Measurements from ENCODE around the gene TMC7. TPM values are rescaled to one million over a fixed set of nuclear protein-coding genes. Genes with fewer than 3 reads are reported as not detected.

Gene TMC7
- total and polyA plus RNA-seq, 9 of the 15 experiments (the other 6 are each of a cell fraction or from before 2014, with no cell fraction given) = 0.08 to 2.0 (median 1.5) TPM

- no peak overlapping the region for H2AFZ ChIP-seq (ENCODE audit: low read depth, low read length)
- 39% methylated on average over 9 of the region's 11 CpGs for WGBS (ENCODE audit: insufficient coverage, low coverage, missing lambda C conversion rate)
- H3K79me2 ChIP-seq (ENCODE audit: control insufficient read depth, insufficient read depth, low read length) = no peaks in the 10 kb centered on the region
- ChIA-PET CTCF (ENCODE audit: low intra/inter-chr PET ratio) (no interaction called here), POLR2A (interaction anchor here (0.6 to 1.2 kb wide), 2 partner anchors 11 to 273 kb away, joined by 3 read pairs; no protein-coding TSS in a partner anchor)
- no peak overlapping the region for H3K4me2 ChIP-seq (ENCODE audit: insufficient read depth, low read length)
- H3K9me3 ChIP-seq (replicated peaks; ENCODE audit: control insufficient read depth, insufficient read depth, low read depth, low read length) = no peaks in the 10 kb centered on the region
- in situ Hi-C loops (cut with MboI) (no loop called here), intact Hi-C loops (cut with micrococcal nuclease) (no loop called here)
- ATAC-seq (no peak), FAIRE-seq (no peak), DNase-seq (ENCODE audit: extremely low read depth in 1 of 4, low spot score in 3 of 4) (no peak)
- no peaks in the 10 kb centered on the region; the same call in 1 of the 2 replicates for H4K20me1 ChIP-seq (replicated peaks; ENCODE audit: control insufficient read depth, insufficient read depth, low read length)
- H3K9ac ChIP-seq (ENCODE audit: insufficient read depth in 1 of 2, low read depth in 2 of 2, low read length in 2 of 2) = no peak overlapping the region
- H3K9me1 ChIP-seq (ENCODE audit: control insufficient read depth, insufficient read depth, low read length) = no peaks in the 10 kb centered on the region
- H3K4me3 ChIP-seq = no peak overlapping the region
- peaks cover 3 to 9% of the 10 kb centered on the region in 2 experiments; a peak in 1 of 5 replicates for H3K27me3 ChIP-seq (ENCODE audit: control insufficient read depth in 2 of 2, insufficient read depth in 2 of 2, low read length in 2 of 2)
- TF ChIP-seq ZNF41 (CRISPR knock-in tag; conservative IDR thresholded peaks at IDR 0.05) = no peak
- TF ChIP-seq ZNF24 (IDR thresholded peaks at IDR 0.05) = peak; percentile 86
- H3K36me3 ChIP-seq (ENCODE audit: control insufficient read depth, insufficient read depth, low read length) = no peaks in the 10 kb centered on the region
- no peak overlapping the region for H3K27ac ChIP-seq (ENCODE audit: extremely low read depth, low read depth, low read length)
- BruUV-seq (replicated peaks) = no TSS peak
- H3K4me1 ChIP-seq (replicated peaks in 1 of 2; ENCODE audit: control insufficient read depth in 2 of 2, insufficient read depth in 2 of 2, low read length in 2 of 2) = no peaks in the 10 kb centered on the region
Measured at GRCh38 chr16:19105891-19106624, 122.3 kb downstream of the TMC7 start.

GRCh38 chr16:19106625-19107020 lies 122.9 kb downstream of the TMC7 start:
- no peaks in the 10 kb centered on the region for H3K4me1 ChIP-seq (replicated peaks in 1 of 2; ENCODE audit: control insufficient read depth in 2 of 2, insufficient read depth in 2 of 2, low read length in 2 of 2)
- H3K36me3 ChIP-seq (ENCODE audit: control insufficient read depth, insufficient read depth, low read length) = no peaks in the 10 kb centered on the region
- DNase-seq (ENCODE audit: extremely low read depth in 1 of 4, low spot score in 3 of 4) = no peak
- H3K79me2 ChIP-seq (ENCODE audit: control insufficient read depth, insufficient read depth, low read length) = no peaks in the 10 kb centered on the region
- H2AFZ ChIP-seq (ENCODE audit: low read depth, low read length) = no peak overlapping the region
- H3K27me3 ChIP-seq (ENCODE audit: control insufficient read depth in 2 of 2, insufficient read depth in 2 of 2, low read length in 2 of 2) = peaks cover 3 to 9% of the 10 kb centered on the region in 2 experiments; a peak in 1 of 5 replicates
- H3K9me1 ChIP-seq (ENCODE audit: control insufficient read depth, insufficient read depth, low read length) = no peaks in the 10 kb centered on the region
- in situ Hi-C loops (cut with MboI) = no loop called here
- CTCF ChIA-PET (ENCODE audit: low intra/inter-chr PET ratio) = no interaction called here
- no peak overlapping the region for H3K9ac ChIP-seq (ENCODE audit: insufficient read depth in 1 of 2, low read depth in 2 of 2, low read length in 2 of 2)
- no peak for TF ChIP-seq ZNF778 (CRISPR knock-in tag; IDR thresholded peaks at IDR 0.05)
- no peak for TF ChIP-seq ZKSCAN8 (CRISPR knock-in tag; IDR thresholded peaks at IDR 0.05)
- no peak for TF ChIP-seq PML (IDR thresholded peaks at IDR 0.05; ENCODE audit: low read length)
- no peak for TF ChIP-seq HDAC1 (IDR thresholded peaks at IDR 0.05)
- TF ChIP-seq CREB1 (IDR thresholded peaks at IDR 0.05) = no peak
- no peak for TF ChIP-seq CREB1 (CRISPR knock-in tag; IDR thresholded peaks at IDR 0.05)
- H3K27ac ChIP-seq (ENCODE audit: extremely low read depth, low read depth, low read length) = no peak overlapping the region
- BruUV-seq (replicated peaks) = no TSS peak
- H3K4me3 ChIP-seq = no peak overlapping the region
- no peaks in the 10 kb centered on the region; the same call in 1 of the 2 replicates for H4K20me1 ChIP-seq (replicated peaks; ENCODE audit: control insufficient read depth, insufficient read depth, low read length)
- H3K9me3 ChIP-seq (replicated peaks; ENCODE audit: control insufficient read depth, insufficient read depth, low read depth, low read length) = no peaks in the 10 kb centered on the region
- intact Hi-C loops (cut with micrococcal nuclease) = no loop called here
- WGBS (ENCODE audit: insufficient coverage, low coverage, missing lambda C conversion rate) = 82% methylated on average over 2 of the region's 2 CpGs
- FAIRE-seq = no peak
- no peak for ATAC-seq
- POLR2A ChIA-PET = interaction anchor here (1.0 to 1.5 kb wide), 2 partner anchors 10 to 13 kb away, joined by 4 read pairs; no protein-coding TSS in a partner anchor
- H3K4me2 ChIP-seq (ENCODE audit: insufficient read depth, low read length) = no peak overlapping the region

All from K562 (cell line).